Smooth muscle cell of the brain vasculature (primary cell): Measurements from ENCODE around the gene TIMM13.
A peak's percentile ranks its signal among the peaks of the same experiment; 100 is the strongest.
"Not testable (repeated sequence)": the region's sequence is repeated elsewhere in the genome, so short reads cannot be mapped to it uniquely, and the experiment has no call there.

Source experiments
- DNase-seq: peaks from one replicate; pipeline ENCODE4 v3.0.0-alpha.2; 2012; ENCODE audit warnings: low read depth, low spot score

The TIMM13 gene

DNA sequence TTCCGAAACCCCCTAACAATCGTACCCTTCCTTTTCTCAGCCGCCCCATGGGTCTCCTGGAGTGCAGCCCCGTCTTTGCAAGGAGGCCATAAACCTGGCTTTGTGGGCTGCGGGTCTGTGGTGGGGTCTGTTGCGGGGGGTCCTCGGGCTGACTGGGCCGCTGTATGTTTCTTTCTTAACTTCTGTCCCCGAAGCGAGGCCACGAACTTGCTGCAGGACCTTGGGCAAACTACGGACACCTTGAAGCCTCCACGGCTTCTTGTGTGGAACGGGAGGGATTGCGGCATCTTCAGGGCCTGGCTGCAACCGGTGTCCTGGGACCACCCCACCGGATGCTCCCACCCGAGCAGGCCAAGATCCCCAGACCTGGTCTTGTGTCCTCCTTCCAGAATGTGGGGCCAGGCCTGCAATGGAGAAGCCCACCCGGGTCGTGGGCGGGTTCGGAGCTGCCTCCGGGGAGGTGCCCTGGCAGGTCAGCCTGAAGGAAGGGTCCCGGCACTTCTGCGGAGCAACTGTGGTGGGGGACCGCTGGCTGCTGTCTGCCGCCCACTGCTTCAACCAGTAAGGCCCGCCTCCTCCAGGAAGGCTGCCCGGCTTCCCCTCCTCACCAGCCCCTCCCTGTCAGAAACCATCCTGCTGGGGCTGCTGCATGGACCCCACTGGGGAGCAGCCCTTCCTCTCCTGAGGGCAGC is 12.0 kb downstream of the TIMM13 start:
- DNase-seq: no peak

- DNase-seq: no peak
Measured at GRCh38 chr19:2413629-2414028, 13.8 kb downstream of the TIMM13 start.

DNA sequence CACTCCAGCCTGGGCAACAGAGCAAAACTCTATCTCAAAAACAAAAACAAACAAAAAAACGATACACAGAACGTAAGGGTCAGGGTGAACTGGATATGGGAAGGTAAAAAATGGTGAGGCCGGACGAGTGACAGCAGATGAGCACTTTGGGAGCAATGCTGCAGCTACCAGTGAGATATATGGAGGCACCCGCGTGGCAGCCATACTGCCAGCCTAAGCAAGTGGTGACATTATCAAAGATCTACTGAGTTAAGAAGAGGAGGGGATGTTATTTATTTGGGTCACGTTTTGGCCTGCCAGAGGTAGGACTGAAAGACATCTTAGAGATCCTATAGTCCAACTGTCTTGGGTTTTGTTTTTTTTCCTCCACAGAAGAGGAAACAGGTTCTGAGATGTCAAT is 14.2 kb downstream of the TIMM13 start:
- no peak for DNase-seq

- DNase-seq: no peak
Measured at GRCh38 chr19:2412449-2412848, 14.9 kb downstream of the TIMM13 start.

DNA sequence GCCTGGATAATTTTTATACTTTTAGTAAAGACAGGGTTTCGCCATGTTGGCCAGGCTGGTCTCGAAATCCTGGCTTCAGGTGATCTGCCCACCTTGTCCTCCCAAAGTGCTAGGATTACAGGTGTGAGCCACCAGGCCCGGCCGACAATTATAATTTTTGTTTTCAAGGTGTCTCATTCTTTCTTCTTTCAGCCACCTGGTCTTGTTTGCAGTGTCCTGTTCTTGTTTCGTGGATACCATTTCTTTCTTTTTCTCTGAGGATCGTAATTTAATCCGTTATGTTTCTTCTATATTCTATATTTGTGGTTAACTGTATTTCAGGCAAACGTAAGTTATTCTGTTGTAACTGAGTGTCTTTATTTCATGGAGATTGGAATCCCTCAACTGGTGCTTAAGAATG is 15.7 kb downstream of the TIMM13 start:
- DNase-seq: no peak

DNA sequence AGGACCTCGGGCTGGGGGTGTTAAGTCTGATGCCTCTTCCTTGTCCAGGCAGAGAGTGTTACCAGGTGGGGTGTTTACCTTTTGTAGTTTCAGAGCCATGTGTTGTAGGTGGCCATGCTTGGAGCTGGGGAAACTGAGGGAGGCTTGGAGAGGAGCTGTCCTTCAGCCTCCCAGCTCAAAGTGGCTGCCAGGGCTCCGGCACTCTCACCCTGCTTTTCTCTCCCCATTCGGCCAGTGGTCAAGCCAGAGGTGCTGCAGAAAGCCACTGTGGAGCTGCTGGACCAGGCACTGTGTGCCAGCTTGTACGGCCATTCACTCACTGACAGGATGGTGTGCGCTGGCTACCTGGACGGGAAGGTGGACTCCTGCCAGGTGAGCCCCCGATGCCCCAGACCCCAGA is 17.4 kb downstream of the TIMM13 start:
- no peak for DNase-seq

- no peak for DNase-seq
Measured at GRCh38 chr19:2409352-2409912, 18.0 kb downstream of the TIMM13 start.

GRCh38 chr19:2408247-2408646 is 19.1 kb downstream of the TIMM13 start:
- DNase-seq: no peak

- no peak for DNase-seq
Measured at GRCh38 chr19:2399582-2399981, 27.8 kb downstream of the TIMM13 start.

- DNase-seq: no peak
Measured at GRCh38 chr19:2398735-2399305, 28.6 kb downstream of the TIMM13 start.

GRCh38 chr19:2397173-2397572 is 30.2 kb downstream of the TIMM13 start:
- DNase-seq: not testable (repeated sequence)

GRCh38 chr19:2395293-2395829 is 32.0 kb downstream of the TIMM13 start:
- not testable (repeated sequence) for DNase-seq

- no peak for DNase-seq
Measured at GRCh38 chr19:2394442-2395292, 32.7 kb downstream of the TIMM13 start.

DNA sequence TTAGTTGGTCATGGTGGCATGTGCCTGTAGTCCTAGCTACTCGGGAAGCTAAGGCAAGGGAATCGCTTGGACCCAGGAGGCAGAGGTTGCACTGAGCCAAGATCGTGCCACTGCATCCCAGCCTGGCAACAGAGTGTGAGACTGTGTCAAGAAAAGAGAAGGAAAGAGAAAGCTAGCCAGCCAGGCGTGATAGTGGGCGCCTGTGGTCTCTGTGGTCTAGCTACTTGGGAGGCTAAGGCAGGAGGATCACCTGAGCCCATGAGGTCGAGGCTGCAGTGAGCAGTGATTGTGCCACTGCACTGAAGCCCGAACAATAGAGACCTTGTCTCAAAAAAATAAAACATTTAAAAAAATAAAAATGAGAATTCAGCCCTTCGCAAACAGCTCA is 33.3 kb downstream of the TIMM13 start:
- DNase-seq: no peak

- not testable (repeated sequence) for DNase-seq
Measured at GRCh38 chr19:2392899-2393298, 34.5 kb downstream of the TIMM13 start.

DNA sequence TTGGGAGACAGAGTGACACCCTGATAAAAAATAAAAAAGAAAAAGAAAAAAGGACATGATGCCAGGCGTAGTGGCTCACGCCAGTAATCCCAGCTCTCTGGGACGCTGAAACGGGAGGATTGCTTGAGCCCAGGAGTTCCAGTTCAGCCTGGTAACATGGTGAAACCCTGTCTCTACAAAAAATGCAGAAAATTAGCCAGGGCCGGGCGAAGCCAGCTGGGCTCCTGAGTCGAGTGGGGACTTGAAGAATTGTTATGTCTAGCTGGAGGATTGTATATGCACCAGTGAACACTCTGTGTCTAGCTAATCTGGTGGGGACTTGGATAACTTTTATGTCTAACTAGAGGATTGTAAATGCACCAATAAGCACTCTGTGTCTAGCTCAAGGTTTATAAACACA is 35.0 kb downstream of the TIMM13 start:
- DNase-seq: no peak

- DNase-seq: peak; percentile 31
Measured at GRCh38 chr19:2391118-2391725, 36.2 kb downstream of the TIMM13 start.

GRCh38 chr19:2389594-2389993 is 37.8 kb downstream of the TIMM13 start:
- no peak for DNase-seq

- DNase-seq: no peak
Measured at GRCh38 chr19:2387367-2388288, 39.8 kb downstream of the TIMM13 start.

GRCh38 chr19:2385053-2385721 is 42.2 kb downstream of the TIMM13 start:
- peak; percentile 17 for DNase-seq
